HepG2 (cell line): Measurements from ENCODE around the gene RAD51D. TPM values are rescaled to one million over a fixed set of nuclear protein-coding genes. Genes with fewer than 3 reads are reported as not detected.

Experiments used
- AHDC1 ChIP-seq: sonication (generic); formaldehyde crosslinking; IDR thresholded peaks from 2 replicates; pipeline ENCODE4 v1.5.1; 2020; ENCODE audit warnings: mild to moderate bottlenecking, missing genetic modification reagents, borderline replicate concordance
- ATF7 ChIP-seq, 2 experiments: fragments of 450-650 bp in 1 of 2; sonication (generic) in 1 of 2; formaldehyde crosslinking in 1 of 2; IDR thresholded peaks; 2 replicates each; pipeline versions ENCODE4 v1.4.0 to v1.6.1; 2016 to 2020; ENCODE audit warnings: antibody characterized with exemption in 1 of 2, mild to moderate bottlenecking in 1 of 2, missing genetic modification reagents in 1 of 2
- ELF3 ChIP-seq: IDR thresholded peaks from 2 replicates; pipeline ENCODE4 v1.6.1; 2016; ENCODE audit warnings: missing genetic modification reagents, missing compliant biosample characterization
- HIVEP1 ChIP-seq: sonication (generic); formaldehyde crosslinking; IDR thresholded peaks from 2 replicates; pipeline ENCODE4 v1.4.0; 2020; ENCODE audit warnings: mild to moderate bottlenecking, missing genetic modification reagents
- SAFB2 ChIP-seq: sonication (generic); formaldehyde crosslinking; IDR thresholded peaks from 2 replicates; pipeline ENCODE4 v1.5.1; 2020; ENCODE audit warnings: missing genetic modification reagents, low read depth, mild to moderate bottlenecking, borderline replicate concordance
- ZBTB2 ChIP-seq: sonication (generic); formaldehyde crosslinking; IDR thresholded peaks from 2 replicates; pipeline ENCODE4 v1.8.0; 2022; ENCODE audit warnings: low read depth, missing genetic modification reagents
- ZBTB7A ChIP-seq: sonication (generic); formaldehyde crosslinking; IDR thresholded peaks from 2 replicates; pipeline ENCODE4 v1.8.0; 2022; ENCODE audit warnings: mild to moderate bottlenecking, missing genetic modification reagents
- ZNF205 ChIP-seq: IDR thresholded peaks from 2 replicates; pipeline ENCODE4 v1.6.1; 2018; ENCODE audit warnings: missing biosample characterization, missing genetic modification reagents
- ZNF317 ChIP-seq: sonication (generic); formaldehyde crosslinking; IDR thresholded peaks from 2 replicates; pipeline ENCODE4 v1.5.0; 2020; ENCODE audit warnings: mild to moderate bottlenecking, missing genetic modification reagents
- ZNF646 ChIP-seq: sonication (generic); formaldehyde crosslinking; IDR thresholded peaks from 2 replicates; pipeline ENCODE4 v1.9.0; 2021; ENCODE audit warnings: mild to moderate bottlenecking, missing genetic modification reagents
- polyA plus RNA-seq, 8 experiments: library from polyadenylated mRNA; depleted of rRNA in 3 of 8; stranded (reverse) in 7 of 8; unstranded in 1 of 8; fragments of >200 nt; fragmentation: Illumina TruSeq in 4 of 8; extraction: Trizol in 4 of 8; gene quantifications; 2 replicates each; pipeline versions ENCODE4 v1.2.1 to v1.2.3, GENCODE V29; 2011 to 2016; ENCODE audit warnings: low read depth in 4 of 8, missing spikeins in 1 of 8, mixed read lengths in 1 of 8; ENCODE audit not compliant: insufficient read depth in 1 of 8
- total RNA-seq, 5 experiments: library from RNA; depleted of rRNA; stranded (reverse); fragments of >200 nt; fragmentation: Illumina TruSeq; extraction: Trizol; gene quantifications; 2 replicates each; pipeline ENCODE4 v1.2.3, GENCODE V29; 2016; ENCODE audit warnings: low read depth in 1 of 5
- TF ChIP-seq, protein P1 (sequence below): sonication (generic); formaldehyde crosslinking; IDR thresholded peaks from 2 replicates; pipeline ENCODE4 v1.4.0; 2020; ENCODE audit warnings: low read depth, mild to moderate bottlenecking, missing genetic modification reagents
- TF ChIP-seq, protein P2 (sequence below): IDR thresholded peaks from 2 replicates; pipeline ENCODE4 v1.6.1; 2016; ENCODE audit warnings: control low read depth

The RAD51D gene
- total and polyA plus RNA-seq, 2 of the 13 experiments (the other 11 are each of a cell fraction or from before 2014, with no cell fraction given): 6.7 to 13.1 TPM

- TF ChIP-seq AHDC1 (CRISPR knock-in tag) (peak; percentile 81; the same call in 1 of the 2 replicates), SAFB2 (CRISPR knock-in tag) (no peak), ZNF317 (no peak), ZNF646 (CRISPR knock-in tag) (no peak), ZBTB7A (CRISPR knock-in tag) (no peak), HIVEP1 (no peak), ELF3 (CRISPR knock-in tag) (peak; percentile 79), ZNF205 (CRISPR knock-in tag) (no peak), ZBTB2 (CRISPR knock-in tag) (no peak), ATF7 (IDR thresholded peaks at IDR 0.05) (no peak), ATF7 (CRISPR knock-in tag; IDR thresholded peaks at IDR 0.05) (no peak)
- TF ChIP-seq, protein P1, sequence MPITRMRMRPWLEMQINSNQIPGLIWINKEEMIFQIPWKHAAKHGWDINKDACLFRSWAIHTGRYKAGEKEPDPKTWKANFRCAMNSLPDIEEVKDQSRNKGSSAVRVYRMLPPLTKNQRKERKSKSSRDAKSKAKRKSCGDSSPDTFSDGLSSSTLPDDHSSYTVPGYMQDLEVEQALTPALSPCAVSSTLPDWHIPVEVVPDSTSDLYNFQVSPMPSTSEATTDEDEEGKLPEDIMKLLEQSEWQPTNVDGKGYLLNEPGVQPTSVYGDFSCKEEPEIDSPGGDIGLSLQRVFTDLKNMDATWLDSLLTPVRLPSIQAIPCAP (CRISPR knock-in tag): no peak
- TF ChIP-seq, protein P2, sequence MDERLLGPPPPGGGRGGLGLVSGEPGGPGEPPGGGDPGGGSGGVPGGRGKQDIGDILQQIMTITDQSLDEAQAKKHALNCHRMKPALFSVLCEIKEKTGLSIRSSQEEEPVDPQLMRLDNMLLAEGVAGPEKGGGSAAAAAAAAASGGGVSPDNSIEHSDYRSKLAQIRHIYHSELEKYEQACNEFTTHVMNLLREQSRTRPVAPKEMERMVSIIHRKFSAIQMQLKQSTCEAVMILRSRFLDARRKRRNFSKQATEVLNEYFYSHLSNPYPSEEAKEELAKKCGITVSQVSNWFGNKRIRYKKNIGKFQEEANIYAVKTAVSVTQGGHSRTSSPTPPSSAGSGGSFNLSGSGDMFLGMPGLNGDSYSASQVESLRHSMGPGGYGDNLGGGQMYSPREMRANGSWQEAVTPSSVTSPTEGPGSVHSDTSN (CRISPR knock-in tag): no peak
These were observed 39.9 kb downstream of the RAD51D start (continued) for GRCh38 chr17:35079547-35080423.
